ENCODE data around the gene STH.

STH gene

DNA sequence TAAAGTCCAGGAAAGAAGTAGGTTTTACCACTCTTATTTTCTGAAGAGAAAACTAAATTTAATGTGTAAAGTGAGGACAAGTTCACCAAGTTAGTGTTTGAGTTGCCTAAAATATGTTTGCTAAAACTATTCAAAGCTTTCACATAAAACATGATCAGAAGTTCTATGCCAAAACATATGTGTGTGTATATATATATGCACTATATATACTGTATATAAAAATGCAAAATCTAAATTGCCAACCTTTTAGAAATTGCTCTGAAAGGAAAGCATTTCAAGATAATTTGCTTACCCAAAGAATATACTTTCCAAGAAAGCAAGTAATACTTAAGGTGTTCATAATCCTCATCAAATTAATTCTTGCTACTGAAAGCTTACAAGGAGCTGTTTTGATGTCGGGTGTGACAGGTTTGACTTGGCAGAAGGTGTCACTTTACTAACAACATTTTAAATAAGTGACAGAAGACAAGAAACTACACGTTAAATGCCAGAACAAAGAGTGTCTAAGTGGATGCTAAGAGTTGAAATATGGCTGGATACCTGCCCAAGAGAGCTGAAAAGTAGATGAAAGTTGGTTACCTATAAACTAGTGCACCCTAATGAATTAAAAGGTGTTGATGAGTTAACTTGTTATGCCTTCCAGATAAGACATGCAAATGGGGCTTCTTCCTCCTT, 32.3 kb upstream of the STH start:
- DNase-seq, result no peak
- intact Hi-C loops (cut with DNase I), result no loop called here

DNA sequence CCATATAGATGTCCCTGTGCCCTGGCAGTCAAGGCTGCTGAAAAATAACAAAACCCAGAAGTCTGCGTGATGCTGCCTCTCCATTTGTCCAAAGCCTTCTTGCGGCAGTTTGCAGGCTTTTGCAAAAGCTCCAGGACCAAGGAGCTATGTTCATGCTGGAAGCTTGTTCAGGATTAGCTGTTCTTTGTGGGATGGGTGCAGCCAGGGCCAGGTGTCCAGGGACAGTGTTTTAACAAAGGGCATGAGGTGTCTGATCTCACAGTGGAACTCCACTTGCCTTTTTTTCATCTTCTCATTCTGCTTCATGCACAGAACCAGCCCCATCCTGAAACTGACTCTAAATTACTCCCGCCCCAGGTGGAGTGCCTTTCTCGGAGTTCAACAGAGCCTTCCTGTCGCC, 31.7 kb upstream of the STH start:
- intact Hi-C loops (cut with DNase I), result no loop called here
- DNase-seq, result peak in 2 of 10 donors; percentile 12 to 23

DNA sequence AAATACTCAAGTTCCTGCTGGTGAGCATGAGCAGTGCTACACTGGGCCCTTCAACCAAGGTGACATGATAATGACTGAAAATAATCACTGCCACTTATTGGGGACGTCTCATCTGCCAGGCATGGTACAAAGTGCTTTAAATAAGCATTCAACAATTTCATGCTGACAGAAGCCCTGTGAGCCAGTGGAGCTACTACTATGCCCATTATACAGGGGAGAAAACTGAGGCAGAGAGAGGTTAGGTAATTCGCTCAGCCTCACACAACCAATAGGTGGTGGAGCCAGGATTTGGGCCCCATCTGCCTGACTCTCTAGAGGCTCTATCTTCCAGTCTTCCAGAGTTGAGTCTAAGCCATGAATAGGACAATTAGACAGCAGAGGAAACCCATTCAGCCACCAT, 30.3 kb upstream of the STH start:
- DNase-seq, result peak in 1 of 10 donors; percentile 27
- intact Hi-C loops (cut with DNase I), result no loop called here

DNA sequence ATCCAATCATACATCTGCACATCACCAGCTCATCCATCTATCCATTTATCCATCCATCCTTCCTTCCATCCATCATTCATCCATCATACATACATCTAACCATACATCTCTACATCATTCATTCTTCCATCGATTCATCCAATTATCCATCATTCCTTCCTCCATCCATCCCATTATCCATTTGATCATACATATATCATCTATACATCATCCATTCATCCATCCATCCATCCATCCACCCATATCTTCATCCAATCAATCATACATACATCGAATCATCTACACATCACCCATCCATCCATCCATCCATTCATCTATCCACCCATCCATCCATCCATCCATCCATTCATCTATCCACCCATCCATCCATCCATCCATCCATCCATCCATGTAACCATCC, 29.3 kb upstream of the STH start:
- no peak for DNase-seq
- intact Hi-C loops (cut with DNase I), result no loop called here

DNA sequence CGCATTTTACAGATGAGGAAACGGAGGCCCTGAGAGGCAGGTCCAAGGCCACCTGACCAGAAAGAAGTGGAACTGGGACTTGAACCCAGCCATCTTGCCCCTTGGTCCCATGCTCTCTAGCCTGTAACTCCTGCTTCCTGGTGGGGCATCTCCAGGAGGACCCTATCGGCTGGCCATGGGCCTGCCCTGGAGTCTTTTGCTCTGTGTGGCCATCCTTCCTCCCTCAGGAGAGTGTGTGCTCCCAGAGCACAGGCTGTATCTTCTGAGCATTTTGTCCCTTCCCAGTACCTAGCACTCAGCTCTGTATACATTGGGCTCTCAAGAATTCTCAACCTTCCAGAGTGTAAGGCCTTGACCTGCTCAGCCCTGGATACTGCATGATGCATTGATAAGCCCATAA, 28.4 kb upstream of the STH start:
- DNase-seq, result peak in 1 of 10 donors; percentile 10
- intact Hi-C loops (cut with DNase I), result no loop called here

DNA sequence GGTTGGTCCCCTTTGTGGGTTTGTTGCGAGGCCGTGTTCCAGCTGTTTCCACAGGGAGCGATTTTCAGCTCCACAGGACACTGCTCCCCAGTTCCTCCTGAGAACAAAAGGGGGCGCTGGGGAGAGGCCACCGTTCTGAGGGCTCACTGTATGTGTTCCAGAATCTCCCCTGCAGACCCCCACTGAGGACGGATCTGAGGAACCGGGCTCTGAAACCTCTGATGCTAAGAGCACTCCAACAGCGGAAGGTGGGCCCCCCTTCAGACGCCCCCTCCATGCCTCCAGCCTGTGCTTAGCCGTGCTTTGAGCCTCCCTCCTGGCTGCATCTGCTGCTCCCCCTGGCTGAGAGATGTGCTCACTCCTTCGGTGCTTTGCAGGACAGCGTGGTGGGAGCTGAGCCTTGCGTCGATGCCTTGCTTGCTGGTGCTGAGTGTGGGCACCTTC, 27.3 kb upstream of the STH start:
- peak in 2 of 10 donors; percentile 59 to 69 for DNase-seq
- intact Hi-C loops (cut with DNase I), result no loop called here

DNA sequence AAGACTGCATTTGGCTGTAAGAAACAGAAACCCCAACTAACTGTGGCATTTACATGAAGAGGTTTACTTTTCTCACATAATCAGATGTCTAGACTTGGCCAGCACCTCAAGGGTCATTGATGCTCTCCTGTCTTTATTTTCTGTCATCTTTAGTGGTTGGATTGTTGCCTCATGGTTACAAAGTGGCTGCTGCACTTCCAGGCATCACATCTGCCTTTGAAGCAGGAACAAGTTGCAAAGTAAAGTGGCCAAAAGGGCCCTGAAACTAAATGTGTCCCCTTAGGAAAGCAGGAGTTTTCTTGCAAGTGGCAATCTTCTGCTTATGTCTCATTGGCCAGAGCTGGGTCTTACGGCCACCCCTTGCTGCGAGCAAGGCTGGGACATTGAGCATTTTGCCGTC, 26.5 kb upstream of the STH start:
- intact Hi-C loops (cut with DNase I), result no loop called here
- peak in 1 of 10 donors; percentile 29 for DNase-seq

DNA sequence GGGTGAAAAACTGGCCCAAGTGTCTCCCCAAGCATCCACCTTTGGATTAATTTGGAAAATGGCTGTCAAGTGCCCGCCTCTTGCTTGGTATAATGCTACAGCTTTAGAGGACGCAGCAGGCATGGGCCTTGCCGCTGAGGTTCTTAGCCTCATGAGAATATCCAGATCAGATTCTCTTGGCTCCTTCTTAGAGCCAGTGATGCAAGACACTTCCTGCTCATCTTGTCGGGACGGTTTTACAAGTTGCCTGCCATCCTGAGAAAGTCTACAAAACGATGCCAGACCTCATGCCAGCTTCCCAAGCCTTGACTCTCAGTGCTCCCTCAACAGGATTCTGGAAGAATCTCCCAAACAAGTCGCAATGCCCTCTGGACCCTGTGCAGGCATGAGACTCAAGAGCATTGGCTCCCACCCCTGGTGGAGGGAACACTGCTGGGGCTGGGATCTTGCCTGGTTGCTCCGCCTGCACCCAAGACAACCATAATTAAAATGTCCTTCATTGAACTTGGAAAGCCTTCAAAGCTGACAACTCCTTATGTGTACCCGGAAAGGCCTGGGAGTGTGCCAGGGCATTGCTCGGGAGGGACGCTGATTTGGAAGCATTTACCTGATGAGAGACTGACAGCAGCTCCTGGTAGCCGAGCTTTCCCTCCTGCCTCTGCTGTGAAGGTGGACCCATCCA, 25.8 kb upstream of the STH start:
- peak in 2 of 10 donors; percentile 64 to 69 for DNase-seq

DNA sequence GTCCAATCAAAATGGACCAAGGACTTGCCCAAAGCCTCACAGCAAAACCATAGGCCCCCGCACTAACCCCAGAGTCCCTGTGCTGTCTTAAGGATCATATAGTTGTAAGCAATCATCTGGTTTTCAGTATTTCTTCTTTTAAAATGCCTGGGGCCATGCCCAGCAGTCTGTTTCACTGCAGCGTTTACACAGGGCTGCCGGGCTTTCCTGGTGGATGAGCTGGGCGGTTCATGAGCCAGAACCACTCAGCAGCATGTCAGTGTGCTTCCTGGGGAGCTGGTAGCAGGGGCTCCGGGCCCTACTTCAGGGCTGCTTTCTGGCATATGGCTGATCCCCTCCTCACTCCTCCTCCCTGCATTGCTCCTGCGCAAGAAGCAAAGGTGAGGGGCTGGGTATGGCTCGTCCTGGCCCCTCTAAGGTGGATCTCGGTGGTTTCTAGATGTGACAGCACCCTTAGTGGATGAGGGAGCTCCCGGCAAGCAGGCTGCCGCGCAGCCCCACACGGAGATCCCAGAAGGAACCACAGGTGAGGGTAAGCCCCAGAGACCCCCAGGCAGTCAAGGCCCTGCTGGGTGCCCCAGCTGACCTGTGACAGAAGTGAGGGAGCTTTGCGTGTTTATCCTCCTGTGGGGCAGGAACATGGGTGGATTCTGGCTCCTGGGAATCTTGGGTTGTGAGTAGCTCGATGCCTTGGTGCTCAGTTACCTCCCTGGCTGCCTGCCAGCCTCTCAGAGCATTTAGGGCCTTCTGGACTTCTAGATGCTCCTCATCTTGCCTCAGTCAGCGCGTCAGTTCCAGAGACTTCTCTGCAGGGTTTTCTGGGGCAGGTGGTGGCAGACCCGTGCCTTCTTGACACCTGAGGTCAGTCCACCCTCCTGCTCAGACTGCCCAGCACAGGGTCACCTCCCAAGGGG, 24.8 kb upstream of the STH start:
- DNase-seq, result peak in 1 of 10 donors; percentile 75
- intact Hi-C loops (cut with DNase I), result no loop called here

More for the DNA sequence above, 25.8 kb upstream of the STH start:
- intact Hi-C loops (cut with DNase I), result no loop called here

DNA sequence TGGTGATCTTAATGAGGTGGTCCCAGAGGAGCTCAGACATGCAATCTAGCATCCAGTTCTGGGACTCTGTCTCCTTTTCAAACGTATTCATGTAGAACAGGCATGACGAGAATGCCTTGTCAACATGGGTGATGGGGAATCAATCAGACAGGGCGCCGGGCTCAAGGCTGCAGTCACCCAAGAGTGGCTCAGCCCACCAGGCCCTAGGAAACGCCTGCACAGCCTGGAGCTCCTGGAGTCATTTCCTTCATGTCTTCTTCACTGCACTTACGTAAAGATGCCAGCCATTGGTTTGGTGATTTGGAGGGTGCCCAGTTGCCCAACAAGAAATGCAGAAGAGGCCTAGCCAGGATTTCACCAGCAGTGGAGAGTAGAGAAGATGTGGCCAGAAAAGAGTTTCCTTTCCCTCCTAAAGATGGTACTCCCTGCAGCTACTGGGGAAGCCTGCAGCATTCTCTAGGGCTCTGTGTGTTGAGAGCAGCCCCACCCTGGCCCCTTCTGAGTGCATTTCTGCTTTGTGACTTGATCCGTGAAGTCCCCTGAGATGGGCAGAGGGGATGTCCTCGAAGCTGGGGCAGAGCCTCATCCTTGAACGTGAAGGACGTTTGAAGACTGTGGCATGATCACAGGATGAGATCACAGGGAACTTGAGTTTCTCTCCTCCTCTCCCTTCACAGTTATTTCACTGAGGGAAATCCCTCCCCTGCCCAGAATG, 24.0 kb upstream of the STH start:
- intact Hi-C loops (cut with DNase I), result no loop called here
- peak in 1 of 10 donors; percentile 55 for DNase-seq

DNA sequence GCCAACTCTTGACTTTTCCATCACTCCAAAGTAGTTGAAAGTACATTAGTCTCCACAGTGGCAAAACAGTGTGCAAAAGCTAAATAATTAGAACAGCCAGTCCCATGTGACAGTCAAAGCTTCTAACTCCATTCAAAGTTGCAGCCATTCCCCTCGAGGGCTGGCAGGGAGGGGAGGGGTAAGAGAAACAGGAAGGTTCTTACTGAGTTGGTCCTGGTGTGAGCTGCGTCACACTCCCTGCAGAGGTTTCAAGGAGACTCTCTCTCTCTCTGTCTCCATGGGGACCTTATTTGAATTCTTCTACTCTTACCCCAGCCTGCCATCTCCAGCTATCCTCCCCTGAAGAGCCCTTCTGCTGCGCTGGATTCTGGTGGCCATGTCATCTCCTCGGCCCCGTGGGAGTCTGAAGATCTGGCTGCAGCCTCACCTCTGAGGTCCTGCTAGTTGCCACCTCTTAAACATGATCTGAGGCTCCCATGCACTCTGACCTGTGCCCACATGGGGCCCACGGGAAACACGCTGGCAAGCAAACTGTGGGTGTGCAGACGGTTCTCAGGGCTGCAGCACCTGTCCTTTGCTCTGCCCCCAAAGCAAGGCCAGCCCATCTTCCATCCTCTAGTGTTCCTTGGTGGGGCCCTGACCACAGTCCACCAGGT, 23.3 kb upstream of the STH start:
- DNase-seq, result peak in 1 of 10 donors; percentile 39
- intact Hi-C loops (cut with DNase I), result no loop called here

DNA sequence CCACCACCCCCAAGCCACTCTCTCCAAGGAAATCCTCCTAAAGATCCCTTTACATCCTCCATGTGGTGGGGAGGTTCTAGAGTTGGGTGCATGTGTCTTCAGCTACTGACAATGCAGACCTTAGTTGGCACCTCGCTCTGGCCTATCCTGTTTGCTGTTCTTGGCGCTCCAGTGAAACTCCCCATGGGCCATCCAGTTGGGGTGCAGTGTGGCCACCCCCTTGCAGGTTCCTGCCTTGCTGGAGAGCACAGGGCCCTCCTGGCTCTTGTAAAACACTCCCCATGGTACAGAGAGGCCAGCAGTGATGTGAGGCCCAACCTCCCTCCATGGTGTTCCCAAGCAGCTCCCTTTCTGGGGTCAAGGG, 22.7 kb upstream of the STH start:
- intact Hi-C loops (cut with DNase I), result no loop called here
- peak in 2 of 10 donors; percentile 48 to 50 for DNase-seq

DNA sequence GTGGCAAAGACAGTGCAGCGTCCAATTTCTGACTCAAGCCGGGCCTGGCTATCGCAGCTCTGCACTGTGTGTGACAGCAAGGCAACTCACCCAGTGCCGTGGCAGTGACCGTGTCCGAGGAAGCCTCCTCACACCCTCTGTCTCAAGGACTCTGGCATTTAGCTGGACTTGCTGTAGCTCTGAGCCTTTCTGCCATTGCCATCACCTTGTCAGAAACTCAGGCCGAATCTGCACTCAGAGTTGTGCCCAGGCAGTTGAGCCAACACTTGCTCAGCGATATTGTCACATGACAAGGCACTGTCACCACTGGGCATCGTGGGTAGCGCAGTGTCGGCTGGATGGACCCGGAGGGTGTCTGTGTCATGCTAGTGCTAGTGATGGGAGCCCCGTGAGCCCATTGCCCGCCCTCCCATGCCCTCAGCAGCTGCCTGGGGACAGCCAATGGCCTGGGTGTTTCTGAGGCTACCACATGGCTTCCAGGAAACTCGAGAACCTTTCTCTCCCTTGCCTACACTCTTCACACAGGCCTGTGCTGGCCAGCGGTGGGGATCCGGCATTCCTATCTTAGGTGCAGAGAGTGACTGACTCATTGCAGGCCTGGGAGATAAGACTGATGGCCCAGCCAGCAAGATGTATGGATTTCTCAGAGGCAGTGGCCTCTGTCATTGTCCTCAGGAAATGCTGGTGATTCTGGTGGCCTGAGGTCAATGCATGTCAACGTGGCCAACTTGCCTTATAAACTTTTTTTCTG, 22.1 kb upstream of the STH start:
- intact Hi-C loops (cut with DNase I), result no loop called here
- peak in 2 of 10 donors; percentile 84 to 85 for DNase-seq

DNA sequence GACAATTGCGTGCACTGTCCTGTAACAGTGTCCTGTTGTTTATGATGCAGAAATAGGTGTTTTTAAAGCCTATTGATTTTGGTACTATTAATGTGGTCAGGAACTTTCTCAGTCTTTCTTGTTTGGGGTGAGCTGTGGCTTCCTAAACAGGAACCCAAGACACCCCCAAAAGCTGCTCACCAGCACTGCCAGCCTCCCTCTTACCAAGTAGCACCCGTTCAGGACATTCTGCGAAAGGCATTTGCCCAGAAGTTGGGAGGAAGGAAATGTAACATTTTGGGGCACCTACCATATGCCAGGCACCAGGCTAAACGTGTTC, 21.6 kb upstream of the STH start:
- intact Hi-C loops (cut with DNase I), result no loop called here
- peak in 2 of 10 donors; percentile 6 to 35 for DNase-seq

DNA sequence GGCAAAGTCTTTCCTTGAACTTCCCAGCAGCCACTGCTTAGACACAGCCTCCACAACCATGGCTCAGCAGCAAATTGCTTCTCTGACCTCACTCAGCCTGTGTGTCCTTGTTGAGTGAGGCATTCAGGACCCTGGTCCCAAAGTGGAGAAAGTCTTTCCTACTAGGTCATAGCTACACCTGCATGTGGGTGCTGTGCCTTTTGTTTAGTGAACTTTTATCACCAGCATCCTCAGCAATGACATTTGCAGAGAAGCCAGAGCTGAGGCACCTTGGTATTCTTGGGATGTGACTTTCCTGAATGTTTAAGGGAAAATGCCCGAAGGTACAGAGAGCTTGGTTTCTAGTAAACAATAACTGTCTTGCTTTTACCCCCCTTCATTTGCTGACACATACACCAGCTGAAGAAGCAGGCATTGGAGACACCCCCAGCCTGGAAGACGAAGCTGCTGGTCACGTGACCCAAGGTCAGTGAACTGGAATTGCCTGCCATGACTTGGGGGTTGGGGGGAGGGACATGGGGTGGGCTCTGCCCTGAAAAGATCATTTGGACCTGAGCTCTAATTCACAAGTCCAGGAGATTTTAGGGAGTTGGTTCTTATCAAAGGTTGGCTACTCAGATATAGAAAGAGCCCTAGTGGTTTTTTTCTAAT, 20.9 kb upstream of the STH start:
- peak in 1 of 10 donors; percentile 38 for DNase-seq
- intact Hi-C loops (cut with DNase I), result no loop called here

DNA sequence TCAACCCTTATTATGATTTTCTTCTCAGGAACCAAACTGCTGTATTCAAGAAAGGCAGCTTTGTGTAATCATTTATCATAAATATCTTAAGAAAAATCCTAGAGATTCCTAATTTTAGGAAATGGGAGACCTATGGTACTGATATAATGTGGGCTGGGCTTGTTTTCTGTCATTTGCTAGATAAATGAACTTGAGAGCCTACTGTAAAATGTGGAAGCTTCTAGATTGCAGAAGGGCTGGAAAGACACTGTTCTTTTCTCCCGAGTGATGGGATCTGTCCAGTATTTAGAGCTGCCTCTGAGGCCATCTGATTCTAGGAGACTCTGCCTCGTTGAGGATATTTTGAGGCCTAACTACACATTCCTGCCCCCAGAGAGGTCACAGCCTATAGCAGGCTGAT, 19.9 kb upstream of the STH start:
- no peak for DNase-seq
- intact Hi-C loops (cut with DNase I), result no loop called here

DNA sequence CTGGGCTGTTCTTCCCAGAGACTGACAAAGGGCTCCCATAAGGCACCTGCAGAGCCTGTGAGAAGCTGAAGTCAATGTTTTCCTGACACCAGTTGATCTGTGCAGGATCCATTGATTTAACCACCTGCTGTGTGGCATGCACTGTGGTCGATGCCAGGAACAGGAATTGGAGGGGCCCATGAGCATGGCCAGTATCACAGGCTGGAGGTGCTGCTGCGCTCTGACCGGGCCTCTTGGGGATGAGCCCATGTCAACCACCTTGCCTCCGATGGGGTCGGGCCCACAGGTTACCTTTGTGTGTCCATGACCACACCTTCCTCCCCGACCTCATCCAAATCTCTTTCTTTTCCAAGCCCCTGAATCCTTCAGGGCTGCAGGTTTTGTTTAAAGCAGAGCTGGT, 18.2 kb upstream of the STH start:
- intact Hi-C loops (cut with DNase I), result no loop called here
- DNase-seq, result peak in 2 of 10 donors; percentile 64 to 67

DNA sequence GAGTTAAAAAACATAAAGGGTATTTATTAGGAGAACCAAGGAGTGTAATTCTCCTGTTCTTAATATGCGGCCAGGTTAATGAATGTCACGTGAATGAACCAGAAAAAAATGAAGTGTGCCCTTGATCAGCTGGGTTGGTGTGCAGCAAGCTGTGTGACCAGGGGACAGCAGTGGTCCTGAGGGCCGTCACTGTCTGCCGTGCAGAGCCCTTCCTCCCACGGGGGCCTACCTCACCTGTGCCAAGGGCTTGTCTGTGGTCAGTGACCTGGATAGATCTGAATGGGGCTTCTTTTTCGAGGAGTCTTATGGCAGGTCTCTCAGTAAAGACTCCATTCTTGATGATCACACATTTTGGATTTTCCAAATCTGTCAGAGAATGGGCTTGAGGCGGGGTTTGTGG, 17.7 kb upstream of the STH start:
- intact Hi-C loops (cut with DNase I), result no loop called here
- peak in 2 of 10 donors; percentile 62 to 69 for DNase-seq
